Measurements from ENCODE around the gene DNER. TPM values are rescaled to one million over a fixed set of nuclear protein-coding genes. Genes with fewer than 3 reads are reported as not detected.

DNER gene
- total RNA-seq, 2 donors from 2014 or later = 0.27 to 3.3 TPM

GRCh38 chr2:229559986-229560385, 154.4 kb downstream of the DNER start:
- TF ChIP-seq CTCF (IDR thresholded peaks at IDR 0.05) = no peak
- Histone ChIP-seq H3K4me1 (ENCODE audit: control insufficient read depth in 1 of 2, low read depth in 2 of 2) (peaks cover 0 to 5% of the 10 kb centered on the region in 2 donors), H3K27me3 (replicated peaks; ENCODE audit: insufficient read depth) (no peaks in the 10 kb centered on the region), H3K4me3 (no peak overlapping the region), H3K9me3 (no peaks in the 10 kb centered on the region), H3K27ac (no peak overlapping the region), H3K36me3 (no peaks in the 10 kb centered on the region)
- DNase-seq (ENCODE audit: low spot score) (no peak), ATAC-seq (ENCODE audit: insufficient number of reproducible peaks, low FRiP score, low read depth) (no peak)

GRCh38 chr2:229553091-229553490, 161.3 kb downstream of the DNER start:
- ATAC-seq (ENCODE audit: insufficient number of reproducible peaks, low FRiP score, low read depth) = no peak
- no peak for DNase-seq (ENCODE audit: low spot score)

GRCh38 chr2:229543176-229543873, 171.0 kb downstream of the DNER start:
- no peak overlapping the region for H3K4me3 ChIP-seq

More at GRCh38 chr2:229553091-229553490, 161.3 kb downstream of the DNER start:
- no peak for TF ChIP-seq CTCF (IDR thresholded peaks at IDR 0.05)
- Histone ChIP-seq H3K9me3 (no peaks in the 10 kb centered on the region), H3K27me3 (replicated peaks; ENCODE audit: insufficient read depth) (no peaks in the 10 kb centered on the region), H3K4me1 (ENCODE audit: control insufficient read depth in 1 of 2, low read depth in 2 of 2) (no peaks in the 10 kb centered on the region), H3K4me3 (no peak overlapping the region), H3K36me3 (no peaks in the 10 kb centered on the region), H3K27ac (no peak overlapping the region)

GRCh38 chr2:229539628-229540027, 174.7 kb downstream of the DNER start:
- no peaks in the 10 kb centered on the region for H3K36me3 ChIP-seq
- H3K4me3 ChIP-seq = no peak overlapping the region
- no peaks in the 10 kb centered on the region for H3K4me1 ChIP-seq (ENCODE audit: control insufficient read depth in 1 of 2, low read depth in 2 of 2)
- DNase-seq (ENCODE audit: low spot score) (no peak), ATAC-seq (ENCODE audit: insufficient number of reproducible peaks, low FRiP score, low read depth) (no peak)
- no peaks in the 10 kb centered on the region for H3K27me3 ChIP-seq (replicated peaks; ENCODE audit: insufficient read depth)
- H3K27ac ChIP-seq = no peak overlapping the region
- no peak for TF ChIP-seq CTCF (IDR thresholded peaks at IDR 0.05)
- H3K9me3 ChIP-seq = no peaks in the 10 kb centered on the region

More at GRCh38 chr2:229543176-229543873, 171.0 kb downstream of the DNER start:
- no peak for TF ChIP-seq CTCF (IDR thresholded peaks at IDR 0.05)
- DNase-seq (ENCODE audit: low spot score) = no peak
- no peaks in the 10 kb centered on the region for H3K9me3 ChIP-seq
- H3K27me3 ChIP-seq (replicated peaks; ENCODE audit: insufficient read depth) = no peaks in the 10 kb centered on the region
- no peaks in the 10 kb centered on the region for H3K36me3 ChIP-seq
- no peak for ATAC-seq (ENCODE audit: insufficient number of reproducible peaks, low FRiP score, low read depth)
- no peaks in the 10 kb centered on the region for H3K4me1 ChIP-seq (ENCODE audit: control insufficient read depth in 1 of 2, low read depth in 2 of 2)
- H3K27ac ChIP-seq = no peak overlapping the region

- H3K27ac ChIP-seq = no peak overlapping the region
- no peak overlapping the region for H3K4me3 ChIP-seq
- no peaks in the 10 kb centered on the region for H3K36me3 ChIP-seq
- H3K9me3 ChIP-seq = no peaks in the 10 kb centered on the region
- H3K4me1 ChIP-seq (ENCODE audit: control insufficient read depth in 1 of 2, low read depth in 2 of 2) = no peaks in the 10 kb centered on the region
- H3K27me3 ChIP-seq (replicated peaks; ENCODE audit: insufficient read depth) = no peaks in the 10 kb centered on the region
- ATAC-seq (ENCODE audit: insufficient number of reproducible peaks, low FRiP score, low read depth) (no peak), DNase-seq (ENCODE audit: low spot score) (no peak)
- no peak for TF ChIP-seq CTCF (IDR thresholded peaks at IDR 0.05)
These were observed 182.8 kb downstream of the DNER start for GRCh38 chr2:229531594-229531993.
